ENCODE data around the gene ADI1. TPM values are rescaled to one million over a fixed set of nuclear protein-coding genes. Genes with fewer than 3 reads are reported as not detected.

The ADI1 gene
- total and polyA plus RNA-seq, 2 of the 4 experiments (the other 2 are of a cell fraction) = 43.2 to 46.0 TPM

DNA sequence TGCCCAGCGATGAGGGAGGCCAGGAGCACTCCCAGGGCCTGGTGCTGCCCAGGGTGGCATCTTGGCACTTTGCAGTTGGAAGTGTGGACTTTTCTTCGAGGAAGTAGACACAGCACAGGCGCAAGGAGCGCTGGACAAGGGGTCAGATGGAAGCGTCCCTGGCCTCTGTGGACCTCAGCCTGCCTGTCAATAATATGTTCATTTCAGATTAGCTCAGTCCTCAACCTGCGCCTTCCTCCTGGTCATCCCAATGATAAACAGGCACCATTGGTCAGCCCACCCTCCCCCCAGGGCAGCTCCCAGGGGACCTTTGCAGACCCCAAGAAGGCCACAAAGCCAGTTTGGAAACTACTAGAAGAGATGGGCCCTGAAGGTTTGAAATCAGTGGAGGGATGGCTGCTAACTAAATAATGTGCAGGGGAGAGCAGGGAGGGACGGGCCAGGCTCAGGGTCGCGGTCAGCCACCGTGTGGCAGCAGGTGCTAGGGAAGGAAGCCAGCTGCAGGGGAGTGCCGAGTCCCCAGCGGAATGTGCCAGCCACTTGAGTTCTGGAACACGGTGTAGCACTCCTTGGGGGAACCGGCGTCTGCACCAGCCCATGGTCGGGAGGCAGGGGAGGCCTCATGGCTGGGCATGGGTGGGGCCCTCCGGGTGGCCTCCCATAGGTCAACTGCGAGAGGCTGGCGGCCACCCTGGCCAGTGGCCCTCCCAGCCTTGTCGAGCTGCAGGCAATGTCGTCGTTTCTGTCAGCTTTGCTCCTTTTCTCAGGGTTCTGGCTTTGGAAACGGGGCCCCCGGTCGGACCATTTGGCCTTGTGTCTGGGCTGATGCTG, 59.9 kb downstream of the ADI1 start:
- peak overlapping the region; percentile 57 for H2AK9ac ChIP-seq (replicated peaks; ENCODE audit: low read depth, low read length, poor library complexity)
- H3K9me3 ChIP-seq (ENCODE audit: control insufficient read depth, insufficient read depth, low read length) = no peaks in the 10 kb centered on the region
- H3K9me1 ChIP-seq (ENCODE audit: insufficient read depth, low read length) = no peaks in the 10 kb centered on the region
- H3K23ac ChIP-seq (ENCODE audit: low read depth, low read length) = no peak overlapping the region
- DNase-seq (no peak), ATAC-seq (ENCODE audit: low read depth) (no peak)
- no peak overlapping the region for H2AFZ ChIP-seq (replicated peaks; ENCODE audit: low read length, poor library complexity)
- no TSS peak for BruUV-seq (replicated peaks)
- WGBS, 2 experiments (ENCODE audit: extremely low coverage in 2 of 2, insufficient read length in 1 of 2) = 73% methylated on average over 13 of the region's 25 CpGs; no CpG with 5 or more reads in 1 of the 2 experiments
- H4K20me1 ChIP-seq (ENCODE audit: insufficient read depth, low read length) = no peaks in the 10 kb centered on the region
- H3K27me3 ChIP-seq (ENCODE audit: control insufficient read depth, insufficient read depth, low read length) = no peaks in the 10 kb centered on the region
- H4K91ac ChIP-seq (ENCODE audit: insufficient read depth, low read depth, low read length) = no peak overlapping the region
- H4K5ac ChIP-seq (ENCODE audit: low read depth, low read length) = no peak overlapping the region
- H2BK5ac ChIP-seq (ENCODE audit: low read depth, low read length, poor library complexity, severe bottlenecking) = no peak overlapping the region
- ChIA-PET CTCF (no interaction called here), POLR2A (ENCODE audit: unreplicated experiment) (no interaction called here)
- no peak overlapping the region for H2BK20ac ChIP-seq (ENCODE audit: low read depth, low read length)
- H4K8ac ChIP-seq (ENCODE audit: low read depth in 2 of 2, low read length in 2 of 2) = no peak overlapping the region
- H3K4ac ChIP-seq (ENCODE audit: low read depth, low read length) = no peak overlapping the region
- no peak overlapping the region for H2BK120ac ChIP-seq (ENCODE audit: low read depth, low read length)
- dilution Hi-C loops (cut with HindIII; ENCODE audit: low sequenced_read_pairs, unreplicated experiment) (no loop called here), intact Hi-C loops (cut with micrococcal nuclease) (no loop called here), in situ Hi-C loops (cut with MboI; ENCODE audit: low sequenced_read_pairs) (no loop called here)
- no peak overlapping the region for H3K4me3 ChIP-seq (ENCODE audit: insufficient read depth, low read depth, low read length)
- no peak overlapping the region for H3K56ac ChIP-seq (ENCODE audit: extremely low read depth, insufficient read depth, low read length)
- H3K9ac ChIP-seq (ENCODE audit: low read depth, low read length) = no peak overlapping the region
- no peak overlapping the region for H3K4me2 ChIP-seq (ENCODE audit: low read depth, low read length)
- H3K36me3 ChIP-seq (ENCODE audit: control insufficient read depth, insufficient read depth, low read length) = peaks cover 23% of the 10 kb centered on the region
- H2BK15ac ChIP-seq (ENCODE audit: low read depth, low read length) = no peak overlapping the region
- no peak overlapping the region for H3K14ac ChIP-seq (replicated peaks; ENCODE audit: low read depth, low read length)
- H3K79me1 ChIP-seq (ENCODE audit: low read depth in 1 of 2, low read length in 2 of 2) = peaks cover 0 to 3% of the 10 kb centered on the region in 2 experiments; a peak in 1 of 4 replicates
- no peak overlapping the region for H3K27ac ChIP-seq (ENCODE audit: insufficient read depth, low read length)
- TF ChIP-seq MXI1 (IDR thresholded peaks at IDR 0.05; ENCODE audit: borderline replicate concordance, low read depth, low read length) (no peak), BHLHE40 (IDR thresholded peaks at IDR 0.05; ENCODE audit: low read depth, low read length) (no peak)
- no peak overlapping the region for H3K18ac ChIP-seq (ENCODE audit: low read depth, low read length)
- H3K4me1 ChIP-seq (ENCODE audit: control insufficient read depth, insufficient read depth, low read length) = no peaks in the 10 kb centered on the region
- H2AK5ac ChIP-seq (ENCODE audit: low read depth, low read length) = no peak overlapping the region

Measured in IMR-90 (cell line).